Measurements from ENCODE around the gene USP48. TPM values are rescaled to one million over a fixed set of nuclear protein-coding genes. Genes with fewer than 3 reads are reported as not detected.

USP48 gene
- total and polyA plus RNA-seq, 2 of the 8 experiments (the other 6 are each of a cell fraction or from before 2014, with no cell fraction given) = 12.8 to 83.5 TPM

DNA sequence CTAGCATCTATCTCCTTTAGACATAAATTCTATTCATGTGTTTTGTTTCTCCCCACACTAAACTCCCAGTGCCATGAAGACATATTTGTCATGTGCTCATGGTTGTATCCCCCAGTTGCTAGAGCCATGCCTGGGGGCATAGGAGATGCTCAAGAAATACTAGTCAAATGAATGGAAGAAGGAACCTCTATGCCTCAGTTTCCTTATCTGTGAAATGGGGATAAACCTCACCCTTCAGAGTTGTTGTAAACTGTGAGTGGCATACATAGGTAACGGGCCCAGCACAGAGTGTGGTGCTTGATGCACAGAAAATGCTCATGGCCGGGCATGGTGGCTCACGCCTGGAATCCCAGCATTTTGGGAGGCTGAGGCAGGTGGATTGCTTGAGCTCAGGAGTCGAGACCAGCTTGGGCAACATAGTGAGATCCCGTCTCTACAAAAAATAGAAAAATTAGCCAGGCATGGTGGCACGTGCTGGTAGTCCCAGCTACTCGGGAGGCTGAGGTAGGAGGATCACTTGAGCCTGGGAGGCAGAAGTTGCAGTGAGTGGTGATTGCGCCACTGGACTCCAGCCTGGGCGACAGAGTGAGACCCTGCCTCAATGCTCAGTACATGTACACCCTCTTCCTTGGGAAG, 37.8 kb upstream of the USP48 start:
- CTCF ChIA-PET (ENCODE audit: partially characterized antibody) = interaction anchor here (0.9 kb wide), 1 partner anchor 128 kb away, joined by 3 read pairs; no protein-coding TSS in a partner anchor
- no peak overlapping the region for H3K23ac ChIP-seq (ENCODE audit: insufficient read length)
- DNase-seq (ENCODE audit: low read depth in 1 of 2, low spot score in 2 of 2) (no peak), FAIRE-seq (no peak)
- no peak overlapping the region for H3K27ac ChIP-seq (ENCODE audit: low read depth, low read length)
- H3K56ac ChIP-seq (replicated peaks; ENCODE audit: insufficient read length, low read depth, low read length) = no peak overlapping the region
- no peak overlapping the region for H2BK120ac ChIP-seq (replicated peaks; ENCODE audit: low read depth, low read length)
- H3K4me3 ChIP-seq (ENCODE audit: extremely low read depth in 1 of 4, insufficient read depth in 2 of 4, low read depth in 3 of 4, low read length in 4 of 4) = no peak overlapping the region
- no peak overlapping the region for H4K5ac ChIP-seq (ENCODE audit: insufficient read length, low read depth, low read length)
- no peak overlapping the region for H4K91ac ChIP-seq (replicated peaks; ENCODE audit: insufficient read length, low read length)
- H3K4me1 ChIP-seq (replicated peaks in 1 of 4; ENCODE audit: control insufficient read depth in 3 of 4, insufficient read depth in 4 of 4, low read length in 3 of 4) = peaks cover 0 to 6% (median 0%) of the 10 kb centered on the region in 4 experiments; a peak in 4 of 7 replicates
- H2BK12ac ChIP-seq (ENCODE audit: low read depth, low read length) = no peak overlapping the region
- no peak overlapping the region for H2BK20ac ChIP-seq (ENCODE audit: low read length)
- no peak overlapping the region for H2BK15ac ChIP-seq (ENCODE audit: low read length)
- H3K79me2 ChIP-seq (ENCODE audit: control insufficient read depth in 1 of 2, insufficient read depth in 2 of 2, low read length in 2 of 2) = no peaks in the 10 kb centered on the region
- H2AFZ ChIP-seq (ENCODE audit: low read length) = no peak overlapping the region
- no peak overlapping the region for H2AK5ac ChIP-seq (ENCODE audit: low read depth, low read length)
- H3K36me3 ChIP-seq (ENCODE audit: control insufficient read depth in 2 of 4, insufficient read depth in 4 of 4, low read length in 3 of 4) = peaks cover 0 to 14% (median 3%) of the 10 kb centered on the region in 4 experiments; a peak in 4 of 8 replicates
- H3K4ac ChIP-seq (replicated peaks; ENCODE audit: insufficient read length, low read depth, low read length) = no peak overlapping the region
- H3K79me1 ChIP-seq (ENCODE audit: low read depth, low read length) = no peaks in the 10 kb centered on the region
- no peak overlapping the region for H3K4me2 ChIP-seq (ENCODE audit: insufficient read depth in 1 of 2, low read depth in 2 of 2, low read length in 2 of 2)
- 91% methylated on average over 8 of the region's 9 CpGs; no CpG with 5 or more reads in 1 of the 2 experiments for WGBS, 2 experiments (ENCODE audit: extremely low coverage in 1 of 2, insufficient coverage in 1 of 2, insufficient read length in 1 of 2, insufficient replicate concordance in 2 of 2, low coverage in 1 of 2, low lambda C conversion rate in 2 of 2, missing lambda C conversion rate in 1 of 2)
- no peak overlapping the region for H3K14ac ChIP-seq (ENCODE audit: insufficient read length)
- no peaks in the 10 kb centered on the region for H3K23me2 ChIP-seq (ENCODE audit: low read depth, low read length)
- no peaks in the 10 kb centered on the region; a peak in 1 of 7 replicates for H3K27me3 ChIP-seq (replicated peaks in 1 of 4; ENCODE audit: control insufficient read depth in 3 of 4, extremely low read depth in 1 of 4, insufficient read depth in 3 of 4, low read length in 3 of 4)
- peaks cover 0 to 2% of the 10 kb centered on the region in 2 experiments for H4K20me1 ChIP-seq (replicated peaks in 1 of 2; ENCODE audit: control insufficient read depth in 1 of 2, insufficient read depth in 2 of 2, low read length in 2 of 2)
- H3K9me3 ChIP-seq (ENCODE audit: insufficient read depth in 2 of 2, low read depth in 1 of 2, low read length in 1 of 2) = no peaks in the 10 kb centered on the region
- H3K18ac ChIP-seq (ENCODE audit: extremely low read depth, low read length) = no peak overlapping the region
- POLR2A ChIA-PET (ENCODE audit: partially characterized antibody) = interaction anchor here (1.5 kb wide), 1 partner anchor 39 kb away, joined by 4 read pairs; no protein-coding TSS in a partner anchor
- H4K8ac ChIP-seq (ENCODE audit: extremely low read depth, insufficient read depth, low read length) = no peak overlapping the region
- TF ChIP-seq RFX5 (IDR thresholded peaks at IDR 0.05; ENCODE audit: borderline replicate concordance, low read depth, low read length) = no peak
- 0 out of 2 replicates have a peak, but pooled peaks have one; percentile 39 for TF ChIP-seq KDM1A (IDR thresholded peaks at IDR 0.05; ENCODE audit: borderline replicate concordance, low read length)
- H2BK5ac ChIP-seq (ENCODE audit: low read depth, low read length) = no peak overlapping the region
- H3K9ac ChIP-seq (replicated peaks in 1 of 4; ENCODE audit: extremely low read depth in 1 of 4, low read depth in 3 of 4, low read length in 3 of 4) = no peak overlapping the region
